ENCODE data around the gene MAP4K1.
"Not testable (repeated sequence)": the region's sequence is repeated elsewhere in the genome, so short reads cannot be mapped to it uniquely, and the experiment has no call there.

The MAP4K1 gene

GRCh38 chr19:38564981-38565690 lies 52.6 kb downstream of the MAP4K1 start:
- DNase-seq = no peak

GRCh38 chr19:38563475-38563874 lies 54.3 kb downstream of the MAP4K1 start:
- DNase-seq = no peak

GRCh38 chr19:38562096-38562495 lies 55.7 kb downstream of the MAP4K1 start:
- no peak for DNase-seq

GRCh38 chr19:38561658-38562057 lies 56.1 kb downstream of the MAP4K1 start:
- DNase-seq = no peak

- DNase-seq = no peak
Observed at GRCh38 chr19:38561053-38561606, 56.6 kb downstream of the MAP4K1 start.

- no peak for DNase-seq
Observed at GRCh38 chr19:38559428-38560401, 58.0 kb downstream of the MAP4K1 start.

- not testable (repeated sequence) for DNase-seq
Observed at GRCh38 chr19:38558933-38559332, 58.8 kb downstream of the MAP4K1 start.

- DNase-seq = no peak
Observed at GRCh38 chr19:38557205-38557799, 60.5 kb downstream of the MAP4K1 start.

- DNase-seq = no peak
Observed at GRCh38 chr19:38556521-38557174, 61.1 kb downstream of the MAP4K1 start.

GRCh38 chr19:38555200-38555599 lies 62.6 kb downstream of the MAP4K1 start:
- DNase-seq = no peak

GRCh38 chr19:38554676-38555141 lies 63.0 kb downstream of the MAP4K1 start:
- no peak for DNase-seq

- DNase-seq = not testable (repeated sequence)
Observed at GRCh38 chr19:38553239-38553638, 64.5 kb downstream of the MAP4K1 start.

GRCh38 chr19:38551450-38551813 lies 66.3 kb downstream of the MAP4K1 start:
- no peak for DNase-seq

GRCh38 chr19:38550376-38550775 lies 67.4 kb downstream of the MAP4K1 start:
- no peak for DNase-seq

GRCh38 chr19:38549942-38550341 lies 67.8 kb downstream of the MAP4K1 start:
- DNase-seq = no peak

GRCh38 chr19:38549061-38549460 lies 68.7 kb downstream of the MAP4K1 start:
- no peak for DNase-seq

GRCh38 chr19:38547421-38547820 lies 70.3 kb downstream of the MAP4K1 start:
- no peak for DNase-seq

- no peak for DNase-seq
Observed at GRCh38 chr19:38545596-38545995, 72.2 kb downstream of the MAP4K1 start.

GRCh38 chr19:38544569-38545315 lies 73.0 kb downstream of the MAP4K1 start:
- DNase-seq = no peak

- DNase-seq = peak; percentile 51 to 75
Observed at GRCh38 chr19:38543807-38544568, 73.8 kb downstream of the MAP4K1 start.

GRCh38 chr19:38543286-38543806 lies 74.4 kb downstream of the MAP4K1 start:
- DNase-seq = no peak

Data from NCI-H2081 (cell line).